SU-DHL-6 (cell line): ENCODE results near the gene CRTC3.

Source experiments
- H2AFZ ChIP-seq: fragments of 200-600 bp; sonication (generic); 2 replicates; pipeline ENCODE4 v1.6.1; 2014; ENCODE audit warnings: low read depth, mild to moderate bottlenecking, moderate library complexity, mixed read lengths, antibody characterized with exemption, low read length; ENCODE audit not compliant: severe bottlenecking
- H3F3A ChIP-seq: fragments of 200-600 bp; shearing (Covaris generic); 2 replicates; pipeline ENCODE4 v1.6.0; 2016; ENCODE audit warnings: antibody characterized with exemption, mild to moderate bottlenecking; ENCODE audit not compliant: insufficient read depth
- H3K27ac ChIP-seq: fragments of 200-600 bp; sonication (generic); 2 replicates; pipeline ENCODE4 v1.5.1; 2016; ENCODE audit warnings: low read depth, mild to moderate bottlenecking, low read length, moderate library complexity, mixed read lengths
- H3K27me3 ChIP-seq: fragments of 200-600 bp; sonication (generic), shearing (Covaris generic); 2 replicates; pipeline ENCODE4 v1.6.0; 2014; ENCODE audit warnings: mild to moderate bottlenecking, low read length
- H3K36me3 ChIP-seq: fragments of 200-600 bp; sonication (generic); 2 replicates; pipeline ENCODE4 v1.6.1; 2014; ENCODE audit warnings: mild to moderate bottlenecking, low read length, mixed read lengths
- H3K4me2 ChIP-seq: fragments of 300-600, 200-600 bp; shearing (Covaris generic), sonication (generic); 2 replicates; pipeline ENCODE4 v1.6.0; 2014; ENCODE audit warnings: low read length, low read depth, mild to moderate bottlenecking; ENCODE audit not compliant: poor library complexity, severe bottlenecking
- H3K4me3 ChIP-seq: fragments of 200-600 bp; sonication (generic); 2 replicates; pipeline ENCODE4 v1.5.1; 2014; ENCODE audit warnings: antibody characterized with exemption, low read length, mild to moderate bottlenecking, mixed read lengths; ENCODE audit not compliant: insufficient read depth, poor library complexity, severe bottlenecking
- H3K79me2 ChIP-seq: fragments of 200-600 bp; sonication (generic); 2 replicates; pipeline ENCODE4 v1.6.1; 2014; ENCODE audit warnings: mild to moderate bottlenecking, low read length, moderate library complexity; ENCODE audit not compliant: insufficient read depth
- H3K9ac ChIP-seq: fragments of 200-600 bp; sonication (generic); 2 replicates; pipeline ENCODE4 v1.7.0; 2014; ENCODE audit warnings: mild to moderate bottlenecking, low read length
- H3K9me2 ChIP-seq: fragments of 200-600 bp; sonication (generic); replicated peaks from 2 replicates; pipeline ENCODE4 v1.6.1; 2014; ENCODE audit warnings: low read length; ENCODE audit not compliant: insufficient read depth
- H3K9me3 ChIP-seq: fragments of 200-600 bp; sonication (generic); 2 replicates; pipeline ENCODE4 v1.6.1; 2014; ENCODE audit warnings: low read length, mixed read lengths; ENCODE audit not compliant: insufficient read depth
- H4K20me1 ChIP-seq: fragments of 200-600 bp; sonication (generic); 2 replicates; pipeline ENCODE4 v1.6.1; 2014; ENCODE audit warnings: low read depth, mild to moderate bottlenecking, antibody characterized with exemption, low read length, moderate library complexity, mixed read lengths
- CTCF ChIP-seq: fragments of 200-600 bp; sonication (generic); IDR thresholded peaks from one replicate; pipeline ENCODE4 v1.5.1; 2017; ENCODE audit warnings: antibody characterized with exemption, mild to moderate bottlenecking, low read length, moderate library complexity; ENCODE audit not compliant: insufficient read depth, poor library complexity, severe bottlenecking
- EZH2phosphoT487 ChIP-seq: fragments of 200-600 bp; sonication (generic), shearing (Covaris generic); conservative IDR thresholded peaks from 2 replicates; pipeline ENCODE4 v1.6.1; 2018; ENCODE audit warnings: mild to moderate bottlenecking, antibody characterized with exemption, low read length, moderate library complexity, mixed read lengths

CRTC3 gene

GRCh38 chr15:90576711-90577389 is 47.1 kb downstream of the CRTC3 start:
- TF ChIP-seq CTCF (no peak), EZH2phosphoT487 (no peak)
- Histone ChIP-seq H2AFZ (no peak overlapping the region), H3K27me3 (no peaks in the 10 kb centered on the region), H3K79me2 (no peaks in the 10 kb centered on the region), H3K4me3 (no peak overlapping the region), H3K27ac (no peak overlapping the region), H3K36me3 (no peaks in the 10 kb centered on the region), H3K9ac (no peak overlapping the region), H3K4me2 (no peak overlapping the region), H3K9me3 (no peaks in the 10 kb centered on the region), H3F3A (no peaks in the 10 kb centered on the region), H4K20me1 (no peaks in the 10 kb centered on the region), H3K9me2 (no peaks in the 10 kb centered on the region)

GRCh38 chr15:90579213-90579612 is 49.5 kb downstream of the CRTC3 start:
- no peaks in the 10 kb centered on the region for H3K27me3 ChIP-seq
- H3K4me3 ChIP-seq: no peak overlapping the region
- no peak overlapping the region for H3K9ac ChIP-seq
- no peak overlapping the region for H3K4me2 ChIP-seq
- no peaks in the 10 kb centered on the region for H3F3A ChIP-seq
- H3K9me2 ChIP-seq: no peaks in the 10 kb centered on the region
- H3K36me3 ChIP-seq: no peaks in the 10 kb centered on the region
- no peaks in the 10 kb centered on the region for H3K9me3 ChIP-seq
- H4K20me1 ChIP-seq: no peaks in the 10 kb centered on the region
- TF ChIP-seq CTCF (no peak), EZH2phosphoT487 (no peak)
- H3K27ac ChIP-seq: no peak overlapping the region
- H2AFZ ChIP-seq: no peak overlapping the region
- no peaks in the 10 kb centered on the region for H3K79me2 ChIP-seq

- no peaks in the 10 kb centered on the region for H3K9me3 ChIP-seq
- no peaks in the 10 kb centered on the region for H3K36me3 ChIP-seq
- no peaks in the 10 kb centered on the region for H3K79me2 ChIP-seq
- H3K27me3 ChIP-seq: no peaks in the 10 kb centered on the region
- H2AFZ ChIP-seq: no peak overlapping the region
- no peaks in the 10 kb centered on the region for H4K20me1 ChIP-seq
- H3K4me2 ChIP-seq: no peak overlapping the region
- H3K27ac ChIP-seq: no peak overlapping the region
- H3K9ac ChIP-seq: no peak overlapping the region
- no peaks in the 10 kb centered on the region for H3F3A ChIP-seq
- no peak overlapping the region for H3K4me3 ChIP-seq
- no peaks in the 10 kb centered on the region for H3K9me2 ChIP-seq
- no peak for TF ChIP-seq CTCF
- TF ChIP-seq EZH2phosphoT487: no peak
Measured at GRCh38 chr15:90580099-90580498, 50.4 kb downstream of the CRTC3 start.
